Thyroid gland (tissue), 4 donors: ENCODE results near the gene RNGTT.
"Not testable (repeated sequence)": the region's sequence is repeated elsewhere in the genome, so short reads cannot be mapped to it uniquely, and the experiment has no call there.

ENCODE experiments used
- POLR2A ChIP-seq, 2 donors: fragments of 450-650 bp; IDR thresholded peaks; one replicate each; pipeline ENCODE4 v1.6.1; 2017; ENCODE audit warnings: antibody characterized with exemption in 2 of 2, mild to moderate bottlenecking in 2 of 2, moderate library complexity in 1 of 2
- TF ChIP-seq, protein P1 (sequence below), 6 experiments: fragments of 200-600 bp in 3 of 6; fragments of 450-650 bp in 3 of 6; sonication (generic) in 3 of 6; IDR thresholded peaks; one replicate each; pipeline ENCODE4 v1.5.1; 2016 to 2019; ENCODE audit warnings: antibody characterized with exemption in 6 of 6, mild to moderate bottlenecking in 2 of 6, inconsistent platforms in 1 of 6, moderate library complexity in 1 of 6

GRCh38 chr6:88726409-88726808 lies 237.0 kb downstream of the RNGTT start:
- TF ChIP-seq, protein P1, sequence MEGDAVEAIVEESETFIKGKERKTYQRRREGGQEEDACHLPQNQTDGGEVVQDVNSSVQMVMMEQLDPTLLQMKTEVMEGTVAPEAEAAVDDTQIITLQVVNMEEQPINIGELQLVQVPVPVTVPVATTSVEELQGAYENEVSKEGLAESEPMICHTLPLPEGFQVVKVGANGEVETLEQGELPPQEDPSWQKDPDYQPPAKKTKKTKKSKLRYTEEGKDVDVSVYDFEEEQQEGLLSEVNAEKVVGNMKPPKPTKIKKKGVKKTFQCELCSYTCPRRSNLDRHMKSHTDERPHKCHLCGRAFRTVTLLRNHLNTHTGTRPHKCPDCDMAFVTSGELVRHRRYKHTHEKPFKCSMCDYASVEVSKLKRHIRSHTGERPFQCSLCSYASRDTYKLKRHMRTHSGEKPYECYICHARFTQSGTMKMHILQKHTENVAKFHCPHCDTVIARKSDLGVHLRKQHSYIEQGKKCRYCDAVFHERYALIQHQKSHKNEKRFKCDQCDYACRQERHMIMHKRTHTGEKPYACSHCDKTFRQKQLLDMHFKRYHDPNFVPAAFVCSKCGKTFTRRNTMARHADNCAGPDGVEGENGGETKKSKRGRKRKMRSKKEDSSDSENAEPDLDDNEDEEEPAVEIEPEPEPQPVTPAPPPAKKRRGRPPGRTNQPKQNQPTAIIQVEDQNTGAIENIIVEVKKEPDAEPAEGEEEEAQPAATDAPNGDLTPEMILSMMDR (IDR thresholded peaks at IDR 0.05): not testable (repeated sequence)
- not testable (repeated sequence) for TF ChIP-seq POLR2A (IDR thresholded peaks at IDR 0.05)
